Endothelial cell of umbilical vein (primary cell): ENCODE results near the gene SLC35G6. TPM values are rescaled to one million over a fixed set of nuclear protein-coding genes. Genes with fewer than 3 reads are reported as not detected.

Source experiments
- BruUV-seq: library from RNA; stranded (reverse); fragments of 400-500 nt; replicated peaks from 2 replicates; lab custom pipeline; 2021; lab: Mats Ljungman, UMichigan
- CTCF ChIA-PET: fragments of 300-600, 350-600 bp; sonication (Branson Sonifier 250); formaldehyde crosslinking; loops from one replicate; lab custom pipeline; 2021; ENCODE audit warnings: antibody characterized with exemption, inconsistent platforms; lab: Charles Lee
- POLR2A ChIA-PET: fragments of 300-600, 350-600 bp; sonication (Branson Sonifier 250); formaldehyde crosslinking; loops from one replicate; lab custom pipeline; 2021; ENCODE audit warnings: antibody characterized with exemption, inconsistent platforms; lab: Charles Lee
- DNase-seq: peaks from one replicate; pipeline ENCODE4 v3.0.0-alpha.2; 2011; ENCODE audit warnings: low read depth, low spot score
- FAIRE-seq: peaks from 2 replicates; lab custom pipeline; 2011; peaks lifted over from hg19 to GRCh38; lab: Jason Lieb, UNC
- H2AFZ ChIP-seq: 2 replicates; pipeline ENCODE4 v1.6.0; 2012; ENCODE audit warnings: low read depth, low read length, control low read depth, inconsistent platforms
- H3K27ac ChIP-seq: 2 replicates; pipeline ENCODE4 v1.5.1; 2011; ENCODE audit warnings: low read depth, mild to moderate bottlenecking, control low read depth, low read length, moderate library complexity; ENCODE audit not compliant: insufficient read depth
- H3K27me3 ChIP-seq, 2 experiments: 2 replicates each; pipeline versions ENCODE4 v1.6.0 to v1.6.1; 2011; ENCODE audit warnings: low read length in 2 of 2, mixed read lengths in 1 of 2; ENCODE audit not compliant: control insufficient read depth in 2 of 2, insufficient read depth in 2 of 2
- H3K36me3 ChIP-seq, 2 experiments: 2 replicates in 1 of 2; 3 replicates in 1 of 2; pipeline ENCODE4 v1.5.1; 2011; ENCODE audit warnings: low read length in 2 of 2, mild to moderate bottlenecking in 1 of 2, moderate library complexity in 1 of 2; ENCODE audit not compliant: control insufficient read depth in 2 of 2, insufficient read depth in 2 of 2; ENCODE audit errors: extremely low read depth in 1 of 2
- H3K4me1 ChIP-seq: 3 replicates; pipeline ENCODE4 v1.5.1; 2011; ENCODE audit warnings: mild to moderate bottlenecking, low read length; ENCODE audit not compliant: control insufficient read depth, insufficient read depth; ENCODE audit errors: extremely low read depth
- H3K4me2 ChIP-seq: 2 replicates; pipeline ENCODE4 v1.6.1; 2011; ENCODE audit warnings: low read length, control low read depth, mixed read lengths; ENCODE audit not compliant: insufficient read depth
- H3K4me3 ChIP-seq, 3 experiments: fragments of 200-600 bp in 1 of 3; sonication (generic), shearing (Covaris generic) in 1 of 3; replicated peaks in 1 of 3; 2 replicates each; pipeline ENCODE4 v1.5.1; 2011 to 2016; ENCODE audit warnings: control low read depth in 3 of 3, low read length in 3 of 3, mild to moderate bottlenecking in 2 of 3, inconsistent platforms in 1 of 3, low read depth in 1 of 3, moderate library complexity in 1 of 3; ENCODE audit not compliant: insufficient read depth in 1 of 3
- H3K79me2 ChIP-seq: 2 replicates; pipeline ENCODE4 v1.6.0; 2012; ENCODE audit warnings: low read length, inconsistent platforms; ENCODE audit not compliant: control insufficient read depth, insufficient read depth
- H3K9ac ChIP-seq: replicated peaks from 2 replicates; pipeline ENCODE3; 2011; ENCODE audit warnings: low read length, control low read depth; ENCODE audit not compliant: insufficient read depth; ENCODE audit errors: extremely low read depth
- H3K9me1 ChIP-seq: replicated peaks from 3 replicates; pipeline ENCODE4 v1.6.0; 2011; ENCODE audit warnings: mild to moderate bottlenecking, low read length; ENCODE audit not compliant: control insufficient read depth, insufficient read depth; ENCODE audit errors: extremely low read depth
- H3K9me3 ChIP-seq: replicated peaks from 2 replicates; pipeline ENCODE4 v1.5.1; 2012; ENCODE audit warnings: low read length, inconsistent platforms; ENCODE audit not compliant: control insufficient read depth, insufficient read depth
- H4K20me1 ChIP-seq: replicated peaks from 2 replicates; pipeline ENCODE3; 2011; ENCODE audit warnings: mild to moderate bottlenecking, low read length; ENCODE audit not compliant: control insufficient read depth, insufficient read depth; ENCODE audit errors: extremely low read depth
- EZH2 ChIP-seq: IDR thresholded peaks from 2 replicates; pipeline ENCODE4 v1.6.1; 2012; ENCODE audit warnings: borderline replicate concordance, low read depth, mild to moderate bottlenecking, moderate library complexity, low read length, inconsistent platforms; ENCODE audit not compliant: severe bottlenecking
- GATA2 ChIP-seq: IDR thresholded peaks from 2 replicates; pipeline ENCODE4 v1.7.0; 2011; ENCODE audit warnings: low read depth, mild to moderate bottlenecking, moderate library complexity, mixed read lengths, low read length; ENCODE audit not compliant: insufficient read length, insufficient read depth
- MYC ChIP-seq: IDR thresholded peaks from one replicate; pipeline ENCODE4 v1.6.1; 2011; ENCODE audit warnings: mild to moderate bottlenecking, low read depth, low read length
- POLR2A ChIP-seq: IDR thresholded peaks from 2 replicates; pipeline ENCODE4 v1.6.1; 2012; ENCODE audit warnings: low read depth, mild to moderate bottlenecking, control low read depth, low read length
- POLR2AphosphoS5 ChIP-seq: IDR thresholded peaks from 2 replicates; pipeline ENCODE4 v1.6.1; 2012; ENCODE audit warnings: low read depth, mild to moderate bottlenecking, control low read depth, low read length, moderate library complexity; ENCODE audit not compliant: insufficient read depth
- dilution Hi-C: fragments of 300-500 bp; cut with MboI; formaldehyde crosslinking; loops from one replicate; pipeline ENCODE4 v1.15.0; 2019; ENCODE audit warnings: low sequenced_read_pairs; ENCODE audit not compliant: extremely low pct_ligation_motif_present
- intact Hi-C: fragments of 100-400 bp; cut with micrococcal nuclease; formaldehyde crosslinking; loops from one replicate; pipeline ENCODE4 v1.10.0; 2022
- polyA plus RNA-seq, 4 experiments: library from polyadenylated mRNA; depleted of rRNA in 3 of 4; stranded (reverse) in 3 of 4; unstranded in 1 of 4; fragments of >200 nt; gene quantifications; 2 replicates each; pipeline versions ENCODE4 v1.2.1 to v1.2.3, GENCODE V29; 2011 to 2012; ENCODE audit warnings: missing spikeins in 1 of 4
- total RNA-seq: library from RNA; stranded (reverse); gene quantifications from 2 replicates; pipeline ENCODE4 v1.2.3, GENCODE V29; 2021
- TF ChIP-seq, protein P1 (sequence below): IDR thresholded peaks from 2 replicates; pipeline ENCODE4 v1.6.1; 2011; ENCODE audit not compliant: insufficient read depth, insufficient read length
- TF ChIP-seq, protein P2 (sequence below), 2 donors: IDR thresholded peaks; 1 replicate in 1 of 2; 2 replicates in 1 of 2; pipeline ENCODE4 v1.5.1; 2011; ENCODE audit warnings: low read length in 2 of 2, mild to moderate bottlenecking in 2 of 2, moderate library complexity in 2 of 2, control low read depth in 1 of 2, inconsistent platforms in 1 of 2, low read depth in 1 of 2; ENCODE audit not compliant: insufficient read depth in 1 of 2; ENCODE audit errors: extremely low read depth in 1 of 2

SLC35G6 gene
- total and polyA plus RNA-seq, 2 donors (not counting 3 experiments of a cell fraction or from before 2014, with no cell fraction given) = not detected

GRCh38 chr17:7462474-7463371 is 18.5 kb upstream of the SLC35G6 start:
- H3K36me3 ChIP-seq = peaks cover 0 to 16% of the 10 kb centered on the region in 2 experiments
- no peaks in the 10 kb centered on the region for H3K27me3 ChIP-seq
- CTCF ChIA-PET = no interaction called here
- TF ChIP-seq EZH2 = no peak
- no peak for TF ChIP-seq MYC
- no peak for TF ChIP-seq GATA2
- no peak for TF ChIP-seq POLR2AphosphoS5
- no peak for TF ChIP-seq POLR2A
- TF ChIP-seq, protein P1, sequence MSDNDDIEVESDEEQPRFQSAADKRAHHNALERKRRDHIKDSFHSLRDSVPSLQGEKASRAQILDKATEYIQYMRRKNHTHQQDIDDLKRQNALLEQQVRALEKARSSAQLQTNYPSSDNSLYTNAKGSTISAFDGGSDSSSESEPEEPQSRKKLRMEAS = no peak
- TF ChIP-seq, protein P2, sequence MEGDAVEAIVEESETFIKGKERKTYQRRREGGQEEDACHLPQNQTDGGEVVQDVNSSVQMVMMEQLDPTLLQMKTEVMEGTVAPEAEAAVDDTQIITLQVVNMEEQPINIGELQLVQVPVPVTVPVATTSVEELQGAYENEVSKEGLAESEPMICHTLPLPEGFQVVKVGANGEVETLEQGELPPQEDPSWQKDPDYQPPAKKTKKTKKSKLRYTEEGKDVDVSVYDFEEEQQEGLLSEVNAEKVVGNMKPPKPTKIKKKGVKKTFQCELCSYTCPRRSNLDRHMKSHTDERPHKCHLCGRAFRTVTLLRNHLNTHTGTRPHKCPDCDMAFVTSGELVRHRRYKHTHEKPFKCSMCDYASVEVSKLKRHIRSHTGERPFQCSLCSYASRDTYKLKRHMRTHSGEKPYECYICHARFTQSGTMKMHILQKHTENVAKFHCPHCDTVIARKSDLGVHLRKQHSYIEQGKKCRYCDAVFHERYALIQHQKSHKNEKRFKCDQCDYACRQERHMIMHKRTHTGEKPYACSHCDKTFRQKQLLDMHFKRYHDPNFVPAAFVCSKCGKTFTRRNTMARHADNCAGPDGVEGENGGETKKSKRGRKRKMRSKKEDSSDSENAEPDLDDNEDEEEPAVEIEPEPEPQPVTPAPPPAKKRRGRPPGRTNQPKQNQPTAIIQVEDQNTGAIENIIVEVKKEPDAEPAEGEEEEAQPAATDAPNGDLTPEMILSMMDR (IDR thresholded peaks at IDR 0.05; ENCODE audit: extremely low read depth in 1 of 2, insufficient read depth in 1 of 2, low read depth in 1 of 2, low read length in 2 of 2) = no peak
- H3K9ac ChIP-seq = no peak overlapping the region
- H3K9me1 ChIP-seq = no peaks in the 10 kb centered on the region
- POLR2A ChIA-PET = no interaction called here
- H3K4me1 ChIP-seq = no peaks in the 10 kb centered on the region
- H3K27ac ChIP-seq = no peak overlapping the region
- intact Hi-C loops = no loop called here
- DNase-seq (no peak), FAIRE-seq (no peak)
- dilution Hi-C loops = no loop called here
- H3K4me2 ChIP-seq = no peak overlapping the region
- no peaks in the 10 kb centered on the region for H3K9me3 ChIP-seq
- H3K4me3 ChIP-seq = no peak overlapping the region
- no TSS peak for BruUV-seq
- peaks cover 2% of the 10 kb centered on the region for H3K79me2 ChIP-seq
- no peak overlapping the region for H2AFZ ChIP-seq
- no peaks in the 10 kb centered on the region for H4K20me1 ChIP-seq
